H1 (cell line): ENCODE measurements around the gene RPL37. TPM values are rescaled to one million over a fixed set of nuclear protein-coding genes. Genes with fewer than 3 reads are reported as not detected.

ENCODE experiments used
- BACH1 ChIP-seq: IDR thresholded peaks from 2 replicates; pipeline ENCODE4 v1.6.1; 2012; ENCODE audit warnings: low read length, improper control_type of control experiment
- FOSL1 ChIP-seq: IDR thresholded peaks from 2 replicates; pipeline ENCODE4 v1.6.1; 2011; ENCODE audit warnings: mild to moderate bottlenecking, low read depth, low read length, moderate library complexity; ENCODE audit not compliant: insufficient read depth
- KDM1A ChIP-seq: fragments of 200-600, 300-600 bp; sonication (generic); IDR thresholded peaks from 2 replicates; pipeline ENCODE4 v1.7.1; 2016; ENCODE audit warnings: mild to moderate bottlenecking, low read length, borderline replicate concordance
- KDM4A ChIP-seq: IDR thresholded peaks from one replicate; pipeline ENCODE4 v1.7.1; 2012; ENCODE audit warnings: low read depth, mild to moderate bottlenecking, moderate library complexity, low read length, inconsistent platforms; ENCODE audit not compliant: severe bottlenecking
- polyA plus RNA-seq, 7 experiments: library from polyadenylated mRNA; depleted of rRNA in 3 of 7; stranded (reverse) in 5 of 7; unstranded in 2 of 7; fragments of >200 nt in 5 of 7; fragments of 200-250 nt in 2 of 7; gene quantifications; 1 replicate in 5 of 7; 2 replicates in 1 of 7; 4 replicates in 1 of 7; pipeline versions ENCODE4 v1.2.1 to v1.2.3, GENCODE V29; 2011 to 2013; ENCODE audit warnings: missing spikeins in 2 of 7, mixed read lengths in 2 of 7
- total RNA-seq: library from RNA; stranded (reverse); fragmentation: NEBNext Ultra II Directional; extraction: Animal tissue kit (Norgen Biotek cat#: 25700); gene quantifications from 2 replicates; pipeline ENCODE4 v1.2.1, GENCODE V29; 2021
- TF ChIP-seq, protein P1 (sequence below): IDR thresholded peaks from 2 replicates; pipeline ENCODE4 v1.6.1; 2012; ENCODE audit warnings: low read length, inconsistent platforms

RPL37 gene
- total and polyA plus RNA-seq, 2 of the 8 experiments (the other 6 are each of a cell fraction or from before 2014, with no cell fraction given) = 467 to 1,534 TPM

DNA sequence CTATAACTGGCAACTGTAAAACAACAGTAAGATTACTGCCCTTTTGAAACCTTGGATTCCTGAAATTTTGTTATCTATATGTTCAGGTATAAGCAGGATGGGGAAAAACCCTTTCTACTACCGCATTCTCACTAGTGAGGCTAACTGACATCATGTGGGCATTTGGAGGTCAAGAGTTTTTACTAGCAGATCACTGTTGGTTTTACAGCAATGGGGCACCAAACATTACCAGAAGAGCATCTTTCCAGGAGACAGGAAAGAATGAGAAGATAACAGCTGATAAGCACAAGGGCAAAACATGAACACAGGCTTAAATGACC lies 58.4 kb downstream of the RPL37 start (continued):
- TF ChIP-seq BACH1 (no peak), KDM1A (no peak), FOSL1 (no peak), KDM4A (no peak)
- TF ChIP-seq, protein P1, sequence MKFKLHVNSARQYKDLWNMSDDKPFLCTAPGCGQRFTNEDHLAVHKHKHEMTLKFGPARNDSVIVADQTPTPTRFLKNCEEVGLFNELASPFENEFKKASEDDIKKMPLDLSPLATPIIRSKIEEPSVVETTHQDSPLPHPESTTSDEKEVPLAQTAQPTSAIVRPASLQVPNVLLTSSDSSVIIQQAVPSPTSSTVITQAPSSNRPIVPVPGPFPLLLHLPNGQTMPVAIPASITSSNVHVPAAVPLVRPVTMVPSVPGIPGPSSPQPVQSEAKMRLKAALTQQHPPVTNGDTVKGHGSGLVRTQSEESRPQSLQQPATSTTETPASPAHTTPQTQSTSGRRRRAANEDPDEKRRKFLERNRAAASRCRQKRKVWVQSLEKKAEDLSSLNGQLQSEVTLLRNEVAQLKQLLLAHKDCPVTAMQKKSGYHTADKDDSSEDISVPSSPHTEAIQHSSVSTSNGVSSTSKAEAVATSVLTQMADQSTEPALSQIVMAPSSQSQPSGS = no peak
- TF ChIP-seq, all 59 proteins: peak for 0
